GM12801 (cell line): ENCODE measurements around the gene C16orf95.

Experiments
- CTCF ChIP-seq: IDR thresholded peaks from one replicate; pipeline ENCODE4 v1.5.1; 2011; ENCODE audit warnings: control low read depth; ENCODE audit not compliant: insufficient read length; ENCODE audit errors: extremely low read depth

Gene C16orf95

GRCh38 chr16:87305505-87306391, 11.4 kb downstream of the C16orf95 start:
- no peak for TF ChIP-seq CTCF

GRCh38 chr16:87304951-87305350, 12.2 kb downstream of the C16orf95 start:
- no peak for TF ChIP-seq CTCF

- TF ChIP-seq CTCF, result no peak
Observed at GRCh38 chr16:87303962-87304521, 13.2 kb downstream of the C16orf95 start.

GRCh38 chr16:87303431-87303930, 13.7 kb downstream of the C16orf95 start:
- TF ChIP-seq CTCF, result no peak

GRCh38 chr16:87298857-87299465, 18.2 kb downstream of the C16orf95 start:
- no peak for TF ChIP-seq CTCF

GRCh38 chr16:87297918-87298631, 19.1 kb downstream of the C16orf95 start:
- no peak for TF ChIP-seq CTCF

- no peak for TF ChIP-seq CTCF
Observed at GRCh38 chr16:87297407-87297806, 19.8 kb downstream of the C16orf95 start.
